ENCODE measurements around the gene TTBK2. TPM values are rescaled to one million over a fixed set of nuclear protein-coding genes. Genes with fewer than 3 reads are reported as not detected.

TTBK2 gene
- total RNA-seq, 1 experiment from 2014 or later: 10.6 TPM

DNA sequence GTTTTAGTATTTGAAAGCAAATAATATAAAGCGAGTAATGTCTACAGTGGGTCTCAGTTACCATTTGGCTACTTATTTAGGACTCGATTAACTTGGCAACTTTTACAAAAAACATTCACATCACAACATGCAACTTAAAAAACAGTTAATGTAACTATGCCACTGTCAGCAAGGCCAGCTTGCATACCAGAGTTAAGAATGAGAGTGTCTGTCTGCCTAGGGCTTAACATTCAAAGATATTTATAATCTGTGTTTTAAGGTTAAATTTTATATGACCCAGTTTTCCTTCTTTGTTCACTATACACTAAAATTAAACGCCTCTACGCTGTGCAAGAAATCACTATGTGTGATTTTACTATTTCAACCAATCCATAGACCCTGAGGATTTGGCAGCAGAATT is 178.4 kb downstream of the TTBK2 start (continued):
- TF ChIP-seq, protein P1, sequence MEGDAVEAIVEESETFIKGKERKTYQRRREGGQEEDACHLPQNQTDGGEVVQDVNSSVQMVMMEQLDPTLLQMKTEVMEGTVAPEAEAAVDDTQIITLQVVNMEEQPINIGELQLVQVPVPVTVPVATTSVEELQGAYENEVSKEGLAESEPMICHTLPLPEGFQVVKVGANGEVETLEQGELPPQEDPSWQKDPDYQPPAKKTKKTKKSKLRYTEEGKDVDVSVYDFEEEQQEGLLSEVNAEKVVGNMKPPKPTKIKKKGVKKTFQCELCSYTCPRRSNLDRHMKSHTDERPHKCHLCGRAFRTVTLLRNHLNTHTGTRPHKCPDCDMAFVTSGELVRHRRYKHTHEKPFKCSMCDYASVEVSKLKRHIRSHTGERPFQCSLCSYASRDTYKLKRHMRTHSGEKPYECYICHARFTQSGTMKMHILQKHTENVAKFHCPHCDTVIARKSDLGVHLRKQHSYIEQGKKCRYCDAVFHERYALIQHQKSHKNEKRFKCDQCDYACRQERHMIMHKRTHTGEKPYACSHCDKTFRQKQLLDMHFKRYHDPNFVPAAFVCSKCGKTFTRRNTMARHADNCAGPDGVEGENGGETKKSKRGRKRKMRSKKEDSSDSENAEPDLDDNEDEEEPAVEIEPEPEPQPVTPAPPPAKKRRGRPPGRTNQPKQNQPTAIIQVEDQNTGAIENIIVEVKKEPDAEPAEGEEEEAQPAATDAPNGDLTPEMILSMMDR (IDR thresholded peaks at IDR 0.05 in 2 of 3, conservative IDR thresholded peaks at IDR 0.05 in 1 of 3; ENCODE audit: borderline replicate concordance in 1 of 3, insufficient read depth in 1 of 3, low read depth in 2 of 3, low read length in 2 of 3): no peak

DNA sequence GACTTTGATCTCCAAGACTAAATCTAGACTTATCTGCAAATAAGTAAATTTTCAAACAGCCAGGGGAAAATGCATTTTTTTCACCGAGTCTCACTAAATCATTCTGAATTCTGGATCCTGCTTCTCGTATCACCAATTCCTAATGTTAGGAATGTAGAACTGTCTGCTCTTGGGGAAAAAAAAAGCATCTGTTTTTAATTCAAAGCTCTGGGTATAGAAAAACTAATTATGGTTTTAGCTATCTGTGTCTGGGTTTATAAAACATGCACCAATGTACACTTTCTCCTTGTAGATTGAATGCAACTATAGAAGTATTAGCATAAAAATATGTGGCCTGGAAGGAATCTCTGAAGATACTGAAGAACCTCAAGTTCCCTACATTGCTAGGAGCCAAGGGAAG is 178.9 kb downstream of the TTBK2 start:
- BruUV-seq (replicated peaks): no TSS peak
- H2AFZ ChIP-seq (ENCODE audit: low read depth, low read length, poor library complexity, severe bottlenecking): no peak overlapping the region
- H3K4me2 ChIP-seq (ENCODE audit: low read length): no peak overlapping the region
- no peaks in the 10 kb centered on the region for H4K20me1 ChIP-seq (ENCODE audit: insufficient read depth)
- no peaks in the 10 kb centered on the region for H3K9me3 ChIP-seq (ENCODE audit: control insufficient read depth in 1 of 2, insufficient read depth in 1 of 2, low read depth in 1 of 2, low read length in 2 of 2)
- no peaks in the 10 kb centered on the region for H3K79me2 ChIP-seq (ENCODE audit: insufficient read depth, low read length)
- no peak for DNase-seq (ENCODE audit: low read depth, low spot score)
- ATAC-seq: no peak
- H3K27ac ChIP-seq (ENCODE audit: low read depth, low read length): no peak overlapping the region
- POLR2A ChIA-PET: no interaction called here
- RAD21 ChIA-PET (ENCODE audit: low non-redundant PET in 1 of 2, low total read pairs in 2 of 2, uncharacterized antibody in 2 of 2, unreplicated experiment in 2 of 2): no interaction called here
- H3K4me1 ChIP-seq (ENCODE audit: control insufficient read depth in 1 of 2, insufficient read depth in 2 of 2, low read length in 2 of 2): peaks cover 6 to 8% of the 10 kb centered on the region in 2 experiments; a peak in 3 of 4 replicates
- intact Hi-C loops (cut with micrococcal nuclease): no loop called here
- CTCF ChIA-PET: no interaction called here
- no peak overlapping the region for H3K4me3 ChIP-seq (replicated peaks in 1 of 2; ENCODE audit: low read depth in 1 of 2, low read length in 2 of 2)
- H3K9me2 ChIP-seq (ENCODE audit: insufficient read depth): no peaks in the 10 kb centered on the region
- H3K36me3 ChIP-seq (ENCODE audit: control insufficient read depth in 1 of 2, insufficient read depth in 2 of 2, low read length in 2 of 2): no peaks in the 10 kb centered on the region
- H3K9ac ChIP-seq (ENCODE audit: low read length): no peak overlapping the region
- no peaks in the 10 kb centered on the region for H3K27me3 ChIP-seq (ENCODE audit: insufficient read depth, low read length)
- TF ChIP-seq SIN3A (IDR thresholded peaks at IDR 0.05; ENCODE audit: low read depth) (no peak), CEBPB (IDR thresholded peaks at IDR 0.05; ENCODE audit: low read depth) (no peak), EGR1 (IDR thresholded peaks at IDR 0.05; ENCODE audit: low read depth) (no peak), ZNF274 (IDR thresholded peaks at IDR 0.05; ENCODE audit: low read depth, low read length) (no peak), YY1 (IDR thresholded peaks at IDR 0.05; ENCODE audit: extremely low read depth, insufficient replicate concordance, low read depth, low read length) (no peak), ELF1 (IDR thresholded peaks at IDR 0.05; ENCODE audit: borderline replicate concordance, low read depth) (no peak), SRF (IDR thresholded peaks at IDR 0.05; ENCODE audit: low read depth) (no peak), EZH2phosphoT487 (IDR thresholded peaks at IDR 0.05; ENCODE audit: borderline replicate concordance) (no peak), MAX (IDR thresholded peaks at IDR 0.05) (no peak), REST (IDR thresholded peaks at IDR 0.05; ENCODE audit: low read depth) (no peak), POLR2A (IDR thresholded peaks at IDR 0.05; ENCODE audit: borderline replicate concordance, extremely low read depth, insufficient read depth, insufficient read length) (no peak), SP1 (IDR thresholded peaks at IDR 0.05; ENCODE audit: low read depth) (no peak), FOSL1 (IDR thresholded peaks at IDR 0.05; ENCODE audit: low read depth) (no peak), RAD21 (IDR thresholded peaks at IDR 0.05; ENCODE audit: low read depth) (no peak), JUND (IDR thresholded peaks at IDR 0.05) (no peak), TCF7L2 (IDR thresholded peaks at IDR 0.05; ENCODE audit: borderline replicate concordance, extremely low read depth, insufficient read depth, insufficient read length) (no peak)
- TF ChIP-seq, protein P2, sequence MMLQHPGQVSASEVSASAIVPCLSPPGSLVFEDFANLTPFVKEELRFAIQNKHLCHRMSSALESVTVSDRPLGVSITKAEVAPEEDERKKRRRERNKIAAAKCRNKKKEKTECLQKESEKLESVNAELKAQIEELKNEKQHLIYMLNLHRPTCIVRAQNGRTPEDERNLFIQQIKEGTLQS (IDR thresholded peaks at IDR 0.05): no peak
- TF ChIP-seq, protein P3, sequence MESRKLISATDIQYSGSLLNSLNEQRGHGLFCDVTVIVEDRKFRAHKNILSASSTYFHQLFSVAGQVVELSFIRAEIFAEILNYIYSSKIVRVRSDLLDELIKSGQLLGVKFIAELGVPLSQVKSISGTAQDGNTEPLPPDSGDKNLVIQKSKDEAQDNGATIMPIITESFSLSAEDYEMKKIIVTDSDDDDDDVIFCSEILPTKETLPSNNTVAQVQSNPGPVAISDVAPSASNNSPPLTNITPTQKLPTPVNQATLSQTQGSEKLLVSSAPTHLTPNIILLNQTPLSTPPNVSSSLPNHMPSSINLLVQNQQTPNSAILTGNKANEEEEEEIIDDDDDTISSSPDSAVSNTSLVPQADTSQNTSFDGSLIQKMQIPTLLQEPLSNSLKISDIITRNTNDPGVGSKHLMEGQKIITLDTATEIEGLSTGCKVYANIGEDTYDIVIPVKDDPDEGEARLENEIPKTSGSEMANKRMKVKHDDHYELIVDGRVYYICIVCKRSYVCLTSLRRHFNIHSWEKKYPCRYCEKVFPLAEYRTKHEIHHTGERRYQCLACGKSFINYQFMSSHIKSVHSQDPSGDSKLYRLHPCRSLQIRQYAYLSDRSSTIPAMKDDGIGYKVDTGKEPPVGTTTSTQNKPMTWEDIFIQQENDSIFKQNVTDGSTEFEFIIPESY (IDR thresholded peaks at IDR 0.05; ENCODE audit: extremely low read depth, insufficient replicate concordance, low read length): no peak
